Renal pelvis (tissue), 4 donors: ENCODE results near the gene MYBL2. TPM values are rescaled to one million over a fixed set of nuclear protein-coding genes. Genes with fewer than 3 reads are reported as not detected.

ENCODE experiments used
- DNase-seq: peaks from one replicate; pipeline ENCODE4 v3.0.0-alpha.2; 2013
- polyA plus RNA-seq, 3 donors: library from polyadenylated mRNA; unstranded; fragments of 120-200 nt; gene quantifications; one replicate each; pipeline ENCODE4 v1.2.1, GENCODE V29; 2013; ENCODE audit not compliant: insufficient read length in 3 of 3

The MYBL2 gene
- polyA plus RNA-seq, 3 donors = 24.4 to 33.9 (median 33.3) TPM

DNA sequence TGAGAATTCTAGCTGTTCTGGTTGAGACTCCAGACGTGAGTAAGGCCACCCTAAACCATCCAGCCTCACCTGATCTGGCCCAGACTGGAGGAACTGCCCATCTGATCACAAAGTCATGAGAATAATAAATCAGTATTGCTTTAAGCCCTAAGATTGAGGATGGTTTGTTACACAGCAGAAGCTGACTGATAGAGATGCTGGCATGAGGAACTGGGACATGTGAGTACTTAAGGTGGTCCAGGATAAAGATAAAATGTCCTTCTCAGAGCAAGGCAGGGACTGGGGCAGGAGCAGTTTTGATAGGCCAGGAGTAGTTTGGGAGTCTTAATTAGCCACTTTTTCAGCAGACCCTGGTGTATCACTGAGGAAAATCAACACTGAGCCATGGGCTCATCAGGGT, 53.1 kb downstream of the MYBL2 start:
- DNase-seq = no peak

- DNase-seq = no peak
Measured at GRCh38 chr20:43721097-43721428, 54.1 kb downstream of the MYBL2 start.

- DNase-seq = no peak
Measured at GRCh38 chr20:43721429-43722152, 54.7 kb downstream of the MYBL2 start.

DNA sequence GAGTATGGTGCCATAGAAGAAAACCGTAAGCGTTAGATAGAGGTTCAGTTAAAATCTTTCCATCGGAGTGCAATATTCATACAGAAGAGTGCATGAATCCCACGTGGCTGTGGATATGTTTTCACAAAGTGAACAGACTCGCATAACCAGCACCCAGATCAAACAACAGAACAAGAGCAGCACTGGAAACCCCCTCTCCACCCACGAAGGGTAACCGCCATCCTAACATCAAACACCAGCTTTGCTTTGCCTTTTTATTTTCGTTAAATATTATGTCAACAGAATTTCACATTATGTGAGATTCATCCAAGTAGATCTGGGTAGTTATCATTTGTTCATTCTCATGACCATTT, 55.2 kb downstream of the MYBL2 start:
- no peak for DNase-seq

DNA sequence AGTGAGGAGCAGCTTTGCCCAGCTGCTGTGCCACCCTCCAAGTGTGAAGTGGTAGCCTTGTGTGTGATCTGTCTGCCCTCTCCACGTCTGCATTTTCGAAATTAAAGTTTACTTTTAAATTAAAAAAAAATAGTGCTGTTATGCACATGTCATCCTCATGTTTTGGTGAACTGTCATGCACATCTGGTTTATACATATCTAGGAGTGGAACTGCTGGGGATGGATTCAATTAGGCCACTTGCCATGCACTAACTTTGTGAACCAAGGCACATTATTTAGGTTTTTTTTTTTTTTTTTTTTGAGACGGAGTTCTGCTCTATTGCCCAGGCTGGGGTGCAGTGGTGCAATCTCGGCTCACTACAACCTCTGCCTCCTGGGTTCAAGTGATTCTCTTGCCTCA, 56.3 kb downstream of the MYBL2 start:
- no peak for DNase-seq

DNA sequence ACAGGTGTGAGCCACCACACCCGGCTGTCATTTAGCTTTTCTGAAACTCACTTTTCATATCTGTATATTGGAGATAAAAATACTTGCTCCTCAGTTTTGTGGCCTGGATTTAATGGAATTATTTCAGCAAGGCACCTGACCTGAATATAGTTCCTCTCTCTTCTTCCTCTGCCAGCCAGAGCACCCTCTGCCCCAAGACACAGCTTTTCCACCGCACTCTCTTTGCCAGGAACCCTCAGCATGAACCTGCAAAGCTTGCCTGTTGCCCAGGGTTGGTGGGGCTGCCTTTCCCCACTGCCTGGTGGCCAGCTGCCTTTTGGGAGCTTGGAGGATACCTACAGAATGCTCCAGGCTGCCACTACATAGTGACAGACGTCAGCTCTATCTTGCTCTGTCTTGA, 56.8 kb downstream of the MYBL2 start:
- no peak for DNase-seq

DNA sequence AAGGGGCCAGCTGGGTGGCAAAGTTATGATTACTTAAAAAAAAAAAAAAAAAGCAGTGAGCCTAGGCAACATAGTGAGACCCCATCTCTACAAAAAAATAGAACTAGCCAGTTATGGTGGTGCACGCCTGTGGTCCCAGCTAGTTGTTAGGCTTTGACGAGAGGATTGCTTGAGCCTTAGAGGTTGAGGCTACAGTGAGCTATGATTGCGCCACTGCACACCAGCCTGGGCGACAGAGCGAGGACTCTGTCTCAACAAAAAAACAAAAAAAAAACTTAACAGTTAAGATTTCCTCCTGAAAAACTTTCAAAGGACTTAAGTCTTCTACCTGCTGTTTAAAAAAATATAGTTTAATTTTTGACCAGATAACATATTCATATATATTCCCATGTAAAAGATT, 57.5 kb downstream of the MYBL2 start:
- no peak for DNase-seq

DNA sequence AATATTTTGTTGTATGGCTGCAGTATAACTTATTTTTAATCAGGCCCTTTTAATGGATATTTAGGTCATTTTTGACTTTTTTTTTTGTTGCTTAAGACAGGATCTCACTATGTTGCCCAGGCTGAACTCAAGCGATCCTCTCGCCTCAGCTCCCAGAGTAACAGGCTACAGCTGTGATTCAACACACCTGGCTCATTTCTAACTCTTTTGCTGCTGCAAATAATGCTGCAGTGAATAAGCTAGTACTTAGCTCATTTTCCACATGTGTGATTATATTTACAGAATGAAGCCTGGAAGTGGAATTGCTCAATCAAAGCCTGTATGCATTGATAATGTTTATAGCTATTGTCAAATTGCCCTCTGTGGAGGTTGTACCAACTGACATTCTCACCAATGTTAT, 58.8 kb downstream of the MYBL2 start:
- DNase-seq = no peak

GRCh38 chr20:43726333-43726732, 59.4 kb downstream of the MYBL2 start:
- no peak for DNase-seq

GRCh38 chr20:43726811-43727338, 60.0 kb downstream of the MYBL2 start, which contains the start of gene GTSF1L:
GTSF1L (minus strand) TSS chr20:43727002; CDS start chr20:43726694, 308 bp downstream.
- DNase-seq = no peak

DNA sequence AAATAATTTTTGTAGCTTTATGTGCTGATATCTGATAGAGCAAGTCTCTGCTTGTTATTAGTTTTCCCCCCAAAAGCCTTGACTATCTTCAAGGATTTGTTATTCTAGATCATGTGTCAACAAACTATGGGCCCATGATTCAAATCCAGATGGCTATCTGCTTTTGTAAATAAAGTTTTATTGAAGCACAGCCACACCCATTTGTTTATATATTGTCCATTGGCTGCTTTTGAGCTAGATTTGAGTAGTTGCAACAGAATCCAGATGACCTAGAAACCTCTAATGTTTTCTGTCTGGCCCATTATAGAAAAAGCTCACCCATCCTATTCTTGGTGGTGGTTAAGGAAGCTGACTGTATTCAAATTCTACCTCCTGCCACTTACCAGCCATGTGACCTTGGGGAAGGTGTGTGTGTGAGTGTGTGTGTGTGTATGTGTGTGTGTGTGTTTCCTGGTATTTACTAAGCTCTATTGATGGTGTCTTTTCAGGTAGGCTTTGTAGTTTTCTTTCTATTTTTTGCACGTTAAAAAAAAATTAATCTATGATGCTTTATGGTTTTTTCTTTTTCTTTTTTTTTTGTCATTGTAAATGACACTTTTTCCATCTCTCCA, 61.2 kb downstream of the MYBL2 start:
- no peak for DNase-seq

DNA sequence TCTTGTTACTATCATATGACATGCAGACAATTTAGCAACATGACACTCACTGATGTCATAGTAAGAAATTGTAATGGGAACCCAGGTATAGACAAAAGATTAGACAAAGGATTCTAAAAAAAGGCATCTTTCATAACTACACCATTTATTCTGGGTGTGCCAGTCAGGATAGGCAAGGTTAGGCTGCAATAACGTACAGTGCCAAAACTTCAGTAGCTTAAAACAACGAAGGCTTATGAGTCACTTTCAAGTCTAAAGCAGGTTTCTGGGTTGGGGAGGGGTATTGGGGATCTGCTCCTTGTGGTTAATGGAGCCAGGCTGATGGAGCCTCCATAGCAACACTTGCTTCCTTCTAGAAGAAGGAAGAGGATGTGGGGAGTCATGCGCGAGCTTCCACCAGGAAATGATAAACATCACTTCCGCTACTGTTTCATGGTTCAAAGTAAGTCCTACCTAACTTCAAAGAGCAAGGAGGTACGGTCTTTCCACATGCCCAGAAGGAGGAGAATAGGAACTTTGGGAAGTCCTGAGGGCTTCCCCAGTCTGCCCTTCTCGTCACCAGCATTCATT, 61.9 kb downstream of the MYBL2 start:
- no peak for DNase-seq

- no peak for DNase-seq
Measured at GRCh38 chr20:43731469-43731868, 64.6 kb downstream of the MYBL2 start.

GRCh38 chr20:43731927-43732326, 65.0 kb downstream of the MYBL2 start:
- no peak for DNase-seq

DNA sequence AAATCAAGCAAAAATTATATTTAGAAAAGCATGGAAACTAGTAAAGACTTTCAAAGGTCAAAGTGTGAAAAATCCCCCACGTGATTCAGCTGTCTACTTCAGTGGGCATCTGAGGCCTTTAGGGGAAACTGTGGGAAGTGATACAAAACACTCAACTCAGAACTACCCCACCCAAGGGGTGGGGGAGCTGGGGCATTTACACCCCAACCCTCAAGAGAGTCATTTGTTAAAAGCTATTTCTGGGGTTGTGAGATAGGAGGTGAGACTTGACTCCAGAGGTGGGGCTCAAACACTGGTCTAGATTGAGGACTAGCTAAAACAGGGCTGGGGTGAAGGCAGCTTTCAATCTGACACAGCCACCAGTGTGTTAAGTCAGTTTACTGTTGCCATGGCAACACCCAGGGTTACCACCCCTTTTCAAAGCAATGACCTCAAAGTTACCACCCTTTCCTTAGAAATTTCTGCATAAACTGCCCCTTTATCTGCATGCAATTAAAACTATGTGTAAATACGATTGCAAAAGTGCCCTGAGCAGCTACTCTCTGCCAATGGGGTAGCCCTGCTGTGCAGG, 69.8 kb downstream of the MYBL2 start:
- DNase-seq = no peak

- DNase-seq = no peak
Measured at GRCh38 chr20:43737925-43738324, 71.0 kb downstream of the MYBL2 start.

GRCh38 chr20:43739148-43739749, 72.3 kb downstream of the MYBL2 start:
- no peak for DNase-seq

DNA sequence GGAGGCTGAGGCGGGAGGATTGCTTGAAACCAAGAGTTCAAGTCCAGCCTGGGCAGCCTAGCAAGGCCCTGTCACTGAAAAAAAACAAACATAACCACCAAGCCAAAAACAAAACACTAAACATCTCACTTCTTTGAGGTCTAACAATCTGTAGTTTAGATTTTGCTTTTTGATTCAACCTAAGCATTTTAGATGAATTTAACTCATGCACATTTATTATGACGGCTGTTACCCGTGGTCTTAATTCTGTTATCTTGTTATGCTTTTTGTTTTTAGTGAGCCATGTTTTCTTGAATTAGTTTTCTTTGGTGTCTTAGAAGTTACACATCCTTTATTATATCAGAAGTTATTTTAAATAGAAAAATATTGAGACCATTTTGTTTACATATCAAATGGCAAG, 73.7 kb downstream of the MYBL2 start:
- no peak for DNase-seq

- no peak for DNase-seq
Measured at GRCh38 chr20:43744151-43744611, 77.3 kb downstream of the MYBL2 start.

- no peak for DNase-seq
Measured at GRCh38 chr20:43744966-43745730, 78.2 kb downstream of the MYBL2 start.

DNA sequence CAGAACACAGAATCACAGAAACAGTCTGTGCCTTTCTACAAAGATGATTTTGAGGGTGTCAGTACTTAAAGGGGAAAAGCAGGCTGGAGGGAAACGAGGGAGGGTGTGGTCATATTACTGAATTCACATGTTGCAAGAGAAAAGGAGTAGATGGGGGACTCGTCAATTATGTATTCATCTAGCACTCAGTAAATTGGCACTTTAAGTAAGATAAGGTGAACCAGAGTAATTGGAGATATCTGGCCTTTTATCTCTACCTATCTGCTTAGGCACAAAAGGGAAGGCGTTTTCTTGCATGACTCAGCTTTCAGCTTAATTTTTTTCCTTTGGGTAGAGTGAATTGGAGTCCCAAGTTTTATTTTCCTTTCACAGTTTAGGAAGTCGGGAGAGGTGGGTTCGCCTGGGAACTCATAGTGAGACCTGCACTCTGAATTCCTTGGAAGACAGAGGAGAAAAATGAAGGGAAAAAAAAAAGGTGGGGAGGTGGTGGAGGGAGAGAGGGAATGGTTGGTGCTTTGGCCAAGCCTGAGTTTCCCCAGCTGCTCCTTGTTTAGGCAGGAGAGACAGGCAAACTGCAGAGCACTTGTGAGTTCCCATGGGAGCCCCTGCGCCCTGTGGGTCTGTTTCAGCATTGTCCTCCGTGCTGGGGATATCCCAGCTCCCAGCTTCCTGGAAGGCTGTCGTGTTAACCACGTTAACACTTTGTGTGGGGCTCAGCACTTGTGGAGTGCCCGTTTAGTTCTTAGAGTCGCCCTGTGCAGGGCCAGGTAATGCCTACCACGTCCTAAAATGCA, 79.6 kb downstream of the MYBL2 start:
- no peak for DNase-seq
